SK-N-SH treated with all-trans-retinoic acid at 6 μM for 48 hours (cell line): Measurements from ENCODE around the gene RAN.

Source experiments
- ATAC-seq: fragments of 200-7000 bp; cut with Tn5 transposase; 3 replicates; pipeline ENCODE4 v1.9.1; 2020; ENCODE audit warnings: mild to moderate bottlenecking, moderate library complexity
- ARNTL ChIP-seq: fragments of 450-650 bp; formaldehyde crosslinking; IDR thresholded peaks from 2 replicates; pipeline ENCODE4 v1.5.0; 2020; ENCODE audit warnings: low read depth, mild to moderate bottlenecking, moderate library complexity, borderline replicate concordance
- CSDC2 ChIP-seq: fragments of 250-450 bp; sonication (Bioruptor Pico); IDR thresholded peaks from 2 replicates; pipeline ENCODE4 v1.5.0; 2020; ENCODE audit warnings: mild to moderate bottlenecking, moderate library complexity
- CSRNP3 ChIP-seq: fragments of 250-450 bp; sonication (Bioruptor Pico); IDR thresholded peaks from 2 replicates; pipeline ENCODE4 v1.5.1; 2021; ENCODE audit warnings: mild to moderate bottlenecking, moderate library complexity
- ESRRG ChIP-seq: fragments of 250-450 bp; sonication (Bioruptor Pico); IDR thresholded peaks from 2 replicates; pipeline ENCODE4 v1.6.1; 2021; ENCODE audit warnings: mild to moderate bottlenecking
- GLIS3 ChIP-seq: fragments of 250-450 bp; sonication (Bioruptor Pico); IDR thresholded peaks from 2 replicates; pipeline ENCODE4 v1.5.0; 2020; ENCODE audit warnings: mild to moderate bottlenecking, moderate library complexity
- ISL1 ChIP-seq: fragments of 250-450 bp; sonication (Bioruptor Pico); IDR thresholded peaks from 2 replicates; pipeline ENCODE4 v2.1.2; 2022; ENCODE audit warnings: mild to moderate bottlenecking, moderate library complexity
- OSR1 ChIP-seq: fragments of 250-450 bp; sonication (Bioruptor Pico); IDR thresholded peaks from 2 replicates; pipeline ENCODE4 v1.8.0; 2022; ENCODE audit warnings: moderate library complexity, mild to moderate bottlenecking, inconsistent platforms
- PPARA ChIP-seq: fragments of 250-450 bp; sonication (Bioruptor Pico); IDR thresholded peaks from 2 replicates; pipeline ENCODE4 v1.5.0; 2020; ENCODE audit warnings: mild to moderate bottlenecking, borderline replicate concordance
- RARB ChIP-seq: fragments of 250-450 bp; sonication (Bioruptor Pico); IDR thresholded peaks from 2 replicates; pipeline ENCODE4 v1.8.0; 2021; ENCODE audit warnings: mild to moderate bottlenecking, moderate library complexity
- SNAI2 ChIP-seq: fragments of 250-450 bp; sonication (Bioruptor Pico); IDR thresholded peaks from 2 replicates; pipeline ENCODE4 v1.5.0; 2020; ENCODE audit warnings: mild to moderate bottlenecking, moderate library complexity
- TCF4 ChIP-seq: fragments of 250-450 bp; sonication (Bioruptor Pico); IDR thresholded peaks from 2 replicates; pipeline ENCODE4 v1.8.0; 2021; ENCODE audit warnings: mild to moderate bottlenecking, moderate library complexity, borderline replicate concordance
- TOX ChIP-seq: fragments of 250-450 bp; sonication (Bioruptor Pico); IDR thresholded peaks from 2 replicates; pipeline ENCODE4 v1.8.0; 2021; ENCODE audit warnings: mild to moderate bottlenecking, moderate library complexity, borderline replicate concordance
- ZC3H10 ChIP-seq: fragments of 250-450 bp; sonication (Bioruptor Pico); IDR thresholded peaks from 2 replicates; pipeline ENCODE4 v1.5.1; 2021; ENCODE audit warnings: mild to moderate bottlenecking, moderate library complexity
- ZFP3 ChIP-seq: fragments of 250-450 bp; sonication (Bioruptor Pico); IDR thresholded peaks from 2 replicates; pipeline ENCODE4 v1.5.0; 2020; ENCODE audit warnings: mild to moderate bottlenecking, moderate library complexity
- ZFP30 ChIP-seq: fragments of 450-650 bp; formaldehyde crosslinking; IDR thresholded peaks from 2 replicates; pipeline ENCODE4 v1.5.0; 2022; ENCODE audit warnings: mild to moderate bottlenecking, moderate library complexity
- ZNF565 ChIP-seq: fragments of 450-650 bp; formaldehyde crosslinking; conservative IDR thresholded peaks from 2 replicates; pipeline ENCODE4 v1.5.0; 2020; ENCODE audit warnings: low read depth, mild to moderate bottlenecking, moderate library complexity
- ZNF70 ChIP-seq: fragments of 450-650 bp; formaldehyde crosslinking; IDR thresholded peaks from 2 replicates; pipeline ENCODE4 v1.5.0; 2020; ENCODE audit warnings: mild to moderate bottlenecking, moderate library complexity
- ZNF8 ChIP-seq: fragments of 450-650 bp; formaldehyde crosslinking; IDR thresholded peaks from 2 replicates; pipeline ENCODE4 v1.5.0; 2020; ENCODE audit warnings: mild to moderate bottlenecking, moderate library complexity
- TF ChIP-seq, protein P1 (sequence below): fragments of 250-450 bp; sonication (Bioruptor Pico); IDR thresholded peaks from 2 replicates; pipeline ENCODE4 v1.8.0; 2020; ENCODE audit warnings: mild to moderate bottlenecking, moderate library complexity, borderline replicate concordance
- TF ChIP-seq, protein P2 (sequence below): fragments of 250-450 bp; sonication (Bioruptor Pico); IDR thresholded peaks from 2 replicates; pipeline ENCODE4 v1.5.1; 2020; ENCODE audit warnings: low read depth, mild to moderate bottlenecking, moderate library complexity
- TF ChIP-seq, protein P3 (sequence below): fragments of 250-450 bp; sonication (Bioruptor Pico); IDR thresholded peaks from 2 replicates; pipeline ENCODE4 v1.5.0; 2020; ENCODE audit warnings: mild to moderate bottlenecking, moderate library complexity
- TF ChIP-seq, protein P4 (sequence below): fragments of 250-450 bp; sonication (Bioruptor Pico); IDR thresholded peaks from 2 replicates; pipeline ENCODE4 v1.8.0; 2021; ENCODE audit warnings: low read depth, mild to moderate bottlenecking, moderate library complexity, borderline replicate concordance

The RAN gene

GRCh38 chr12:130828895-130829294 is 43.0 kb upstream of the RAN start (continued):
- TF ChIP-seq CSRNP3 (CRISPR knock-in tag) (no peak), ESRRG (CRISPR knock-in tag) (no peak), ARNTL (CRISPR knock-in tag) (no peak)
- TF ChIP-seq, all 23 proteins: peak for 0

GRCh38 chr12:130829391-130830245 is 42.2 kb upstream of the RAN start:
- TF ChIP-seq, protein P1, sequence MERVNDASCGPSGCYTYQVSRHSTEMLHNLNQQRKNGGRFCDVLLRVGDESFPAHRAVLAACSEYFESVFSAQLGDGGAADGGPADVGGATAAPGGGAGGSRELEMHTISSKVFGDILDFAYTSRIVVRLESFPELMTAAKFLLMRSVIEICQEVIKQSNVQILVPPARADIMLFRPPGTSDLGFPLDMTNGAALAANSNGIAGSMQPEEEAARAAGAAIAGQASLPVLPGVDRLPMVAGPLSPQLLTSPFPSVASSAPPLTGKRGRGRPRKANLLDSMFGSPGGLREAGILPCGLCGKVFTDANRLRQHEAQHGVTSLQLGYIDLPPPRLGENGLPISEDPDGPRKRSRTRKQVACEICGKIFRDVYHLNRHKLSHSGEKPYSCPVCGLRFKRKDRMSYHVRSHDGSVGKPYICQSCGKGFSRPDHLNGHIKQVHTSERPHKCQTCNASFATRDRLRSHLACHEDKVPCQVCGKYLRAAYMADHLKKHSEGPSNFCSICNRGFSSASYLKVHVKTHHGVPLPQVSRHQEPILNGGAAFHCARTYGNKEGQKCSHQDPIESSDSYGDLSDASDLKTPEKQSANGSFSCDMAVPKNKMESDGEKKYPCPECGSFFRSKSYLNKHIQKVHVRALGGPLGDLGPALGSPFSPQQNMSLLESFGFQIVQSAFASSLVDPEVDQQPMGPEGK (CRISPR knock-in tag) = no peak
- TF ChIP-seq TOX (CRISPR knock-in tag) (no peak), ZNF70 (CRISPR knock-in tag) (no peak), ZFP3 (no peak), OSR1 (CRISPR knock-in tag) (no peak), TCF4 (no peak), ZC3H10 (CRISPR knock-in tag) (no peak), RARB (CRISPR knock-in tag) (no peak), CSDC2 (CRISPR knock-in tag) (no peak)
- TF ChIP-seq, protein P2, sequence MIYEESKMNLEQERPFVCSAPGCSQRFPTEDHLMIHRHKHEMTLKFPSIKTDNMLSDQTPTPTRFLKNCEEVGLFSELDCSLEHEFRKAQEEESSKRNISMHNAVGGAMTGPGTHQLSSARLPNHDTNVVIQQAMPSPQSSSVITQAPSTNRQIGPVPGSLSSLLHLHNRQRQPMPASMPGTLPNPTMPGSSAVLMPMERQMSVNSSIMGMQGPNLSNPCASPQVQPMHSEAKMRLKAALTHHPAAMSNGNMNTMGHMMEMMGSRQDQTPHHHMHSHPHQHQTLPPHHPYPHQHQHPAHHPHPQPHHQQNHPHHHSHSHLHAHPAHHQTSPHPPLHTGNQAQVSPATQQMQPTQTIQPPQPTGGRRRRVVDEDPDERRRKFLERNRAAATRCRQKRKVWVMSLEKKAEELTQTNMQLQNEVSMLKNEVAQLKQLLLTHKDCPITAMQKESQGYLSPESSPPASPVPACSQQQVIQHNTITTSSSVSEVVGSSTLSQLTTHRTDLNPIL (CRISPR knock-in tag) = no peak

DNA sequence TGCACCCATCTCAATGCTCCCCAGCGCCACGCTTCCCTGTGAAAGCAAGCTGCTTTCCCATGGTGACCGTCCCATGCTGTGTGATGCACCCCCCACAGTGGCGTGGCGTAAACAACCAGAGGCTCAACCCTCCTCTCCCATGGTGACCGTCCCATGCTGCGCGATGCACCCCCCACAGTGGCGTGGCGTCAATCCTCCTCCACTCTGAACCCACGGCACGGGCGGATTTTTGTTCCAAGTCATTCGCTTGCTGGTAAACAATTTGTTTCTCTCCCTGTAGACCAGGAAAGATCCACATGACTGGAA is 41.7 kb upstream of the RAN start:
- no peak for TF ChIP-seq OSR1 (CRISPR knock-in tag)
- no peak for TF ChIP-seq ZNF70 (CRISPR knock-in tag)
- TF ChIP-seq CSDC2 (CRISPR knock-in tag) = no peak
- no peak for TF ChIP-seq TOX (CRISPR knock-in tag)
- TF ChIP-seq ESRRG (CRISPR knock-in tag) = no peak
- TF ChIP-seq ZFP30 = no peak
- no peak for TF ChIP-seq GLIS3 (CRISPR knock-in tag)
- TF ChIP-seq, protein P2 (CRISPR knock-in tag) = no peak
- TF ChIP-seq ZNF8 (CRISPR knock-in tag) = no peak
- ATAC-seq = no peak

More at GRCh38 chr12:130829391-130830245, 42.2 kb upstream of the RAN start:
- ATAC-seq = no peak

- ATAC-seq = no peak
- no peak for TF ChIP-seq PPARA (CRISPR knock-in tag)
- TF ChIP-seq ESRRG (CRISPR knock-in tag) = no peak
- TF ChIP-seq, protein P3, sequence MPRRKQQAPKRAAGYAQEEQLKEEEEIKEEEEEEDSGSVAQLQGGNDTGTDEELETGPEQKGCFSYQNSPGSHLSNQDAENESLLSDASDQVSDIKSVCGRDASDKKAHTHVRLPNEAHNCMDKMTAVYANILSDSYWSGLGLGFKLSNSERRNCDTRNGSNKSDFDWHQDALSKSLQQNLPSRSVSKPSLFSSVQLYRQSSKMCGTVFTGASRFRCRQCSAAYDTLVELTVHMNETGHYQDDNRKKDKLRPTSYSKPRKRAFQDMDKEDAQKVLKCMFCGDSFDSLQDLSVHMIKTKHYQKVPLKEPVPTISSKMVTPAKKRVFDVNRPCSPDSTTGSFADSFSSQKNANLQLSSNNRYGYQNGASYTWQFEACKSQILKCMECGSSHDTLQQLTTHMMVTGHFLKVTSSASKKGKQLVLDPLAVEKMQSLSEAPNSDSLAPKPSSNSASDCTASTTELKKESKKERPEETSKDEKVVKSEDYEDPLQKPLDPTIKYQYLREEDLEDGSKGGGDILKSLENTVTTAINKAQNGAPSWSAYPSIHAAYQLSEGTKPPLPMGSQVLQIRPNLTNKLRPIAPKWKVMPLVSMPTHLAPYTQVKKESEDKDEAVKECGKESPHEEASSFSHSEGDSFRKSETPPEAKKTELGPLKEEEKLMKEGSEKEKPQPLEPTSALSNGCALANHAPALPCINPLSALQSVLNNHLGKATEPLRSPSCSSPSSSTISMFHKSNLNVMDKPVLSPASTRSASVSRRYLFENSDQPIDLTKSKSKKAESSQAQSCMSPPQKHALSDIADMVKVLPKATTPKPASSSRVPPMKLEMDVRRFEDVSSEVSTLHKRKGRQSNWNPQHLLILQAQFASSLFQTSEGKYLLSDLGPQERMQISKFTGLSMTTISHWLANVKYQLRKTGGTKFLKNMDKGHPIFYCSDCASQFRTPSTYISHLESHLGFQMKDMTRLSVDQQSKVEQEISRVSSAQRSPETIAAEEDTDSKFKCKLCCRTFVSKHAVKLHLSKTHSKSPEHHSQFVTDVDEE (CRISPR knock-in tag) = no peak
- no peak for TF ChIP-seq RARB (CRISPR knock-in tag)
- no peak for TF ChIP-seq TOX (CRISPR knock-in tag)
- TF ChIP-seq CSRNP3 (CRISPR knock-in tag) = no peak
- no peak for TF ChIP-seq ISL1 (CRISPR knock-in tag)
- no peak for TF ChIP-seq OSR1 (CRISPR knock-in tag)
- no peak for TF ChIP-seq CSDC2 (CRISPR knock-in tag)
- TF ChIP-seq ZNF565 (CRISPR knock-in tag) = no peak
- TF ChIP-seq GLIS3 (CRISPR knock-in tag) = no peak
- no peak for TF ChIP-seq ZC3H10 (CRISPR knock-in tag)
- TF ChIP-seq ZFP3 = no peak
- no peak for TF ChIP-seq ARNTL (CRISPR knock-in tag)
- no peak for TF ChIP-seq SNAI2 (CRISPR knock-in tag)
- TF ChIP-seq ZNF70 (CRISPR knock-in tag) = no peak
- TF ChIP-seq, protein P4, sequence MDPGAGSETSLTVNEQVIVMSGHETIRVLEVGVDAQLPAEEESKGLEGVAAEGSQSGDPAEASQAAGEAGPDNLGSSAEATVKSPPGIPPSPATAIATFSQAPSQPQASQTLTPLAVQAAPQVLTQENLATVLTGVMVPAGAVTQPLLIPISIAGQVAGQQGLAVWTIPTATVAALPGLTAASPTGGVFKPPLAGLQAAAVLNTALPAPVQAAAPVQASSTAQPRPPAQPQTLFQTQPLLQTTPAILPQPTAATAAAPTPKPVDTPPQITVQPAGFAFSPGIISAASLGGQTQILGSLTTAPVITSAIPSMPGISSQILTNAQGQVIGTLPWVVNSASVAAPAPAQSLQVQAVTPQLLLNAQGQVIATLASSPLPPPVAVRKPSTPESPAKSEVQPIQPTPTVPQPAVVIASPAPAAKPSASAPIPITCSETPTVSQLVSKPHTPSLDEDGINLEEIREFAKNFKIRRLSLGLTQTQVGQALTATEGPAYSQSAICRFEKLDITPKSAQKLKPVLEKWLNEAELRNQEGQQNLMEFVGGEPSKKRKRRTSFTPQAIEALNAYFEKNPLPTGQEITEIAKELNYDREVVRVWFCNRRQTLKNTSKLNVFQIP = no peak
Measured at GRCh38 chr12:130831246-130831645, 40.6 kb upstream of the RAN start.
